ENCODE results near the gene LUC7L.

DNA sequence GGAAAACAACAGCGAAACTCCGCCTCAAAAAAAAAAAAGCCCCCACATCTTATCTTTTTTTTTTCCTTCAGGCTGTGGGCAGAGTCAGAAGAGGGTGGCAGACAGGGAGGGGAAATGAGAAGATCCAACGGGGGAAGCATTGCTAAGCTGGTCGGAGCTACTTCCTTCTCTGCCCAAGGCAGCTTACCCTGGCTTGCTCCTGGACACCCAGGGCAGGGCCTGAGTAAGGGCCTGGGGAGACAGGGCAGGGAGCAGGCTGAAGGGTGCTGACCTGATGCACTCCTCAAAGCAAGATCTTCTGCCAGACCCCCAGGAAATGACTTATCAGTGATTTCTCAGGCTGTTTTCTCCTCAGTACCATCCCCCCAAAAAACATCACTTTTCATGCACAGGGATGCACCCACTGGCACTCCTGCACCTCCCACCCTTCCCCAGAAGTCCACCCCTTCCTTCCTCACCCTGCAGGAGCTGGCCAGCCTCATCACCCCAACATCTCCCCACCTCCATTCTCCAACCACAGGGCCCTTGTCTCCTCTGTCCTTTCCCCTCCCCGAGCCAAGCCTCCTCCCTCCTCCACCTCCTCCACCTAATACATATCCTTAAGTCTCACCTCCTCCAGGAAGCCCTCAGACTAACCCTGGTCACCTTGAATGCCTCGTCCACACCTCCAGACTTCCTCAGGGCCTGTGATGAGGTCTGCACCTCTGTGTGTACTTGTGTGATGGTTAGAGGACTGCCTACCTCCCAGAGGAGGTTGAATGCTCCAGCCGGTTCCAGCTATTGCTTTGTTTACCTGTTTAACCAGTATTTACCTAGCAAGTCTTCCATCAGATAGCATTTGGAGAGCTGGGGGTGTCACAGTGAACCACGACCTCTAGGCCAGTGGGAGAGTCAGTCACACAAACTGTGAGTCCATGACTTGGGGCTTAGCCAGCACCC is 54.0 kb downstream of the LUC7L start:
- TF ChIP-seq, protein P1, sequence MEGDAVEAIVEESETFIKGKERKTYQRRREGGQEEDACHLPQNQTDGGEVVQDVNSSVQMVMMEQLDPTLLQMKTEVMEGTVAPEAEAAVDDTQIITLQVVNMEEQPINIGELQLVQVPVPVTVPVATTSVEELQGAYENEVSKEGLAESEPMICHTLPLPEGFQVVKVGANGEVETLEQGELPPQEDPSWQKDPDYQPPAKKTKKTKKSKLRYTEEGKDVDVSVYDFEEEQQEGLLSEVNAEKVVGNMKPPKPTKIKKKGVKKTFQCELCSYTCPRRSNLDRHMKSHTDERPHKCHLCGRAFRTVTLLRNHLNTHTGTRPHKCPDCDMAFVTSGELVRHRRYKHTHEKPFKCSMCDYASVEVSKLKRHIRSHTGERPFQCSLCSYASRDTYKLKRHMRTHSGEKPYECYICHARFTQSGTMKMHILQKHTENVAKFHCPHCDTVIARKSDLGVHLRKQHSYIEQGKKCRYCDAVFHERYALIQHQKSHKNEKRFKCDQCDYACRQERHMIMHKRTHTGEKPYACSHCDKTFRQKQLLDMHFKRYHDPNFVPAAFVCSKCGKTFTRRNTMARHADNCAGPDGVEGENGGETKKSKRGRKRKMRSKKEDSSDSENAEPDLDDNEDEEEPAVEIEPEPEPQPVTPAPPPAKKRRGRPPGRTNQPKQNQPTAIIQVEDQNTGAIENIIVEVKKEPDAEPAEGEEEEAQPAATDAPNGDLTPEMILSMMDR (IDR thresholded peaks at IDR 0.05; ENCODE audit: low read length), result no peak
- no peak for TF ChIP-seq EZH2 (IDR thresholded peaks at IDR 0.05; ENCODE audit: borderline replicate concordance, low read length)

All from OCI-LY1 (cell line).